GM12872 (cell line): ENCODE data around the gene DOCK8.

Experiments
- CTCF ChIP-seq: IDR thresholded peaks from 3 replicates; pipeline ENCODE4 v1.5.1; 2011; ENCODE audit warnings: low read depth, mild to moderate bottlenecking, low read length, moderate library complexity; ENCODE audit not compliant: insufficient read depth

Gene DOCK8

GRCh38 chr9:453832-454231 lies 239.2 kb downstream of the DOCK8 start:
- no peak for TF ChIP-seq CTCF

DNA sequence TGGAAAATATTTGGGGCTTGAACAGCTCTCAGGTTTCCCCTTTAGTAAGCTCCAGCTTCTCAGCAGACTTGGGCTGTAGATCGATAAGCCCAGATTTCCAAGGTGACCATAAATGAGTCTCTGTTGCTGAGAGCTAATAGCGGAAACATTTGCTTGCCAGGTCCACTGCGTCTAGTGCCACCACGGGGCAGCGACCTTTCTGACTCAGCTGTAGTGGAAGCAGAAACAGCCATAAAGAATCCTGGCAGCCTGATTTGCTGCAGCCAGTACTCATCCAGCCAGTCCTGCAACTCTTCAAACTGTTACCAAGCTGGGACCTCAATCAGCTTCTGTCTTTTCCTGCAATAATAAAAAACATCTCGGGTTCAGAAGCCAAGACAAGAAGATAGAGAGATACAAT lies 241.7 kb downstream of the DOCK8 start:
- TF ChIP-seq CTCF: no peak

DNA sequence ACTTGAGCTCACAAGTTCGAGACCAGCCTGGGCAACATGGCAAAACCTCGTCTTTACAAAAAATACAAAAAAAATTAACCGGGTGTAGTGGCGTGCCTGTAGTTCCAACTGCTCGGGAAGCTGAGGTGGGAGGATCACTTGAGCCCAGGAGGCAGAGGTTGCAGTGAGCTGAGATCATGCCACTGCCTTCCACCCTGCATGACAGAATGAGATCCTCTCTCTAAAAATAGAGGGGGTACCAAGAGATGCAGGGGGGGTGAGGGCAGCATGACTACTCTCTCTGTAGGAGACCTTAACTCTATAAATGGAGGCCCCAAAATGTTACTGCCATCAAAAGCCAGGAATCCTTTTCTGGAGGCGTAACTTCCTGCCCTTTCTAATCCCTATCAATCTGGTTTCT lies 243.9 kb downstream of the DOCK8 start:
- TF ChIP-seq CTCF: no peak

DNA sequence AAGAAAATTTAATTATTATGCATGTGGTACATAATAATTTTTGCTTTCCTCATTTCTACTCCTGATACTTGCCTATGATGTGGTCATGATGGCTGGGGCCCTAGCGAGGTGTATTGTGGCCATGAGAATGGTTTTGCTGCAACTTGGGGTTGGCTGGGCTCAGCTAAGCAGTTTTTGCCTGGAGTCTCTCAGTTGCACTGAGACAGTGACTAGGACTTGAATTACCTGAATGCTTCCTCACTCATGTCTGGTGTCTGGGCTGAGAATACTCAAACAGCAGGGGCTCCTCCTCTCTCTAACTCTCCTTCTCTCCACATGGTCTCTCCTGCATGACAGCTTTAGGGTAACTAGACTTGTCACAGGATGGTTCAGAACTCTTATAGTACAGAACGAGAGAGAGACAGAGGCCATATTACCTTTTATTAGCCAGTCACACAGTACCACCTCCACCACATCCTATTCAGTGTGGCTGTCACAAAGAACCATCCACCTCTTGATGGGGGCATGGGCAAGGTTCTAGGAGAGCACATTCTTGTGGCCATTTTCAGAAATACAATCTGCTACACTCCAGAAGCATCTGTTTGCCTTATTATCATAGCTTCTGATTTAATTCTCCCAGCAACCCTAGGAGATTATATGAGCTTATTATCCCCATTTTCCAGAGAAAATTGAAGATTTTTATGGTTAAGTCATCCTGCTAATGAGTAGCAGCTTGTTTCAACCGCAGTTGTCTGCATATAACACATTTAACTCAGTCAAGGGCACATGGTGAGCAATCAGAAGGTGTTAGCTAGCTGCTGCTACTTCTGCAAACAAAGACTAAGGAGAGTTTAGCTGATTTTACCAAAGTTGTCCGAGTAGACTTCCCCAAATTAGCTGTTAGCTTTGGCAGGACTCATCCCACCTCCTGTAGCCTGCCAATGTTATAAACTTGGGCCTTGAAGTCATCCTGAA lies 245.1 kb downstream of the DOCK8 start:
- TF ChIP-seq CTCF: no peak

GRCh38 chr9:462121-462520 lies 247.5 kb downstream of the DOCK8 start:
- TF ChIP-seq CTCF: no peak

GRCh38 chr9:462606-463005 lies 247.9 kb downstream of the DOCK8 start:
- no peak for TF ChIP-seq CTCF

DNA sequence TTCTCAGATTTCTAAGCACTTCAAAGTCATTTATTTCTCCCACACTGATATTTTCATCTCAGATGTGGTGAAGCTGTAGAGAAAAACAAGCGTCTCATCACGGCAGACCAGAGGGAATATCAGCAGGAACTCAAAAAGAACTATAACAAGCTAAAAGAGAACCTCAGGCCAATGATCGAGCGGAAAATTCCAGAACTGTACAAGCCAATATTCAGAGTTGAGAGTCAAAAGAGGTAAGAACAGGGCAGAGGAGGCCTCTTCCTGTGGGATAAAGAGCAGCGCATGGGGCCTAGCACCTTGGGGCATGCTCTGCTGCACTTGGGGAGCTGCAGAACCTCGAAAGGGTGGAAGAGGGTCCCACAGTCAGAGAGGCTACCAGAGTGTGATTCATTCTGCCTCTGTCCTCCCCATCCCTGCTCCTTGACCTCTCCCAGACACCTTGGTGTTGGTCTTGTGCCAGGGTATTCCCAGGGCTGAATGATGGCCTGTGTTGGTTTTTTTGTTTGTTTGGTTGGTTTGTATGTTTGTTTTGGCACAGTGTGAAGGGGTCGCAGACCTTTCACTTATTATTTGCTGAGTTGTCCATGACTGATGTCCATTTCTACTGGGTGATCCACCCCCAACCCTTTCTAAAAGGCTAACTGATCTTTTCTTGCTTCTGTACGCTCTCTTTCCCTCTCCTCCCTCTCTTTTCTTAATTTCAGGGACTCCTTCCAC lies 248.9 kb downstream of the DOCK8 start:
- no peak for TF ChIP-seq CTCF
